IMR-90 (cell line): Measurements from ENCODE around the gene TENM4. TPM values are rescaled to one million over a fixed set of nuclear protein-coding genes. Genes with fewer than 3 reads are reported as not detected.

ENCODE experiments used
- ATAC-seq: fragments of 200-7000 bp; cut with Tn5 transposase; 2 replicates; pipeline ENCODE4 v1.9.1; 2020; ENCODE audit warnings: low read depth, mild to moderate bottlenecking, moderate library complexity
- BruUV-seq: library from RNA; stranded (reverse); fragments of 400-500 nt; replicated peaks from 2 replicates; lab custom pipeline; 2021; lab: Mats Ljungman, UMichigan
- CTCF ChIA-PET: fragments of 300-600 bp; formaldehyde crosslinking; extraction: SDS; loops from one replicate; lab custom pipeline; 2021; ENCODE audit warnings: antibody characterized with exemption; lab: Yijun Ruan, JAX
- POLR2A ChIA-PET: fragments of 300-600 bp; sonication (Branson Sonifier 250); formaldehyde crosslinking; loops from one replicate; lab custom pipeline; 2022; ENCODE audit warnings: antibody characterized with exemption; ENCODE audit not compliant: unreplicated experiment; lab: Charles Lee
- DNase-seq: peaks from one replicate; pipeline ENCODE4 v3.0.0; 2013
- H2AFZ ChIP-seq: replicated peaks from 2 replicates; pipeline ENCODE3; 2013; ENCODE audit warnings: low read length, mild to moderate bottlenecking; ENCODE audit not compliant: poor library complexity
- H2AK5ac ChIP-seq: 2 replicates; pipeline ENCODE4 v1.6.1; 2013; ENCODE audit warnings: low read depth, low read length, inconsistent platforms
- H2AK9ac ChIP-seq: replicated peaks from 2 replicates; pipeline ENCODE3; 2013; ENCODE audit warnings: mild to moderate bottlenecking, low read depth, low read length, moderate library complexity; ENCODE audit not compliant: poor library complexity
- H2BK120ac ChIP-seq: 2 replicates; pipeline ENCODE4 v1.6.1; 2013; ENCODE audit warnings: low read depth, low read length, inconsistent platforms
- H2BK15ac ChIP-seq: 3 replicates; pipeline ENCODE4 v1.6.1; 2013; ENCODE audit warnings: low read depth, low read length, inconsistent platforms
- H2BK20ac ChIP-seq: 2 replicates; pipeline ENCODE4 v1.6.1; 2013; ENCODE audit warnings: low read depth, mild to moderate bottlenecking, inconsistent platforms, low read length, moderate library complexity
- H2BK5ac ChIP-seq: 2 replicates; pipeline ENCODE4 v1.6.1; 2013; ENCODE audit warnings: mild to moderate bottlenecking, low read depth, low read length, inconsistent platforms; ENCODE audit not compliant: poor library complexity, severe bottlenecking
- H3K14ac ChIP-seq: replicated peaks from 2 replicates; pipeline ENCODE4 v1.6.1; 2013; ENCODE audit warnings: low read depth, low read length, inconsistent platforms
- H3K18ac ChIP-seq: 2 replicates; pipeline ENCODE4 v1.6.1; 2013; ENCODE audit warnings: low read depth, low read length, control low read depth
- H3K23ac ChIP-seq: 2 replicates; pipeline ENCODE4 v1.6.1; 2013; ENCODE audit warnings: low read depth, low read length, inconsistent platforms
- H3K27ac ChIP-seq: 2 replicates; pipeline ENCODE4 v1.5.1; 2013; ENCODE audit warnings: mild to moderate bottlenecking, control low read depth, low read length; ENCODE audit not compliant: insufficient read depth
- H3K27me3 ChIP-seq: 2 replicates; pipeline ENCODE4 v1.6.1; 2013; ENCODE audit warnings: low read length; ENCODE audit not compliant: control insufficient read depth, insufficient read depth
- H3K36me3 ChIP-seq: 2 replicates; pipeline ENCODE4 v1.6.1; 2013; ENCODE audit warnings: low read length, mixed read lengths; ENCODE audit not compliant: control insufficient read depth, insufficient read depth
- H3K4ac ChIP-seq: 2 replicates; pipeline ENCODE4 v1.6.1; 2013; ENCODE audit warnings: low read depth, low read length, inconsistent platforms
- H3K4me1 ChIP-seq: 2 replicates; pipeline ENCODE4 v1.6.1; 2013; ENCODE audit warnings: low read length, mixed read lengths; ENCODE audit not compliant: control insufficient read depth, insufficient read depth
- H3K4me2 ChIP-seq: 2 replicates; pipeline ENCODE4 v1.6.1; 2013; ENCODE audit warnings: low read depth, mild to moderate bottlenecking, control low read depth, low read length, moderate library complexity
- H3K4me3 ChIP-seq: 2 replicates; pipeline ENCODE4 v1.5.1; 2013; ENCODE audit warnings: low read depth, mild to moderate bottlenecking, control low read depth, low read length, moderate library complexity; ENCODE audit not compliant: insufficient read depth
- H3K56ac ChIP-seq: 2 replicates; pipeline ENCODE4 v1.6.1; 2013; ENCODE audit warnings: low read length, inconsistent platforms; ENCODE audit not compliant: insufficient read depth; ENCODE audit errors: extremely low read depth
- H3K79me1 ChIP-seq, 2 experiments: 2 replicates each; pipeline ENCODE4 v1.6.1; 2013; ENCODE audit warnings: low read length in 2 of 2, inconsistent platforms in 1 of 2, low read depth in 1 of 2
- H3K9ac ChIP-seq: 2 replicates; pipeline ENCODE4 v1.6.1; 2013; ENCODE audit warnings: low read depth, low read length, control low read depth
- H3K9me1 ChIP-seq: 2 replicates; pipeline ENCODE4 v1.6.1; 2013; ENCODE audit warnings: low read length, inconsistent platforms; ENCODE audit not compliant: insufficient read depth
- H3K9me3 ChIP-seq: 2 replicates; pipeline ENCODE4 v1.6.1; 2013; ENCODE audit warnings: low read length; ENCODE audit not compliant: control insufficient read depth, insufficient read depth
- H4K20me1 ChIP-seq: 2 replicates; pipeline ENCODE4 v1.6.1; 2013; ENCODE audit warnings: low read length, inconsistent platforms; ENCODE audit not compliant: insufficient read depth
- H4K5ac ChIP-seq: 2 replicates; pipeline ENCODE4 v1.6.1; 2013; ENCODE audit warnings: mild to moderate bottlenecking, low read depth, low read length, control low read depth
- H4K8ac ChIP-seq, 2 experiments: 2 replicates each; pipeline ENCODE4 v1.6.1; 2013; ENCODE audit warnings: low read depth in 2 of 2, low read length in 2 of 2, control low read depth in 1 of 2, inconsistent platforms in 1 of 2
- H4K91ac ChIP-seq: 2 replicates; pipeline ENCODE4 v1.6.1; 2013; ENCODE audit warnings: low read depth, low read length, inconsistent platforms; ENCODE audit not compliant: insufficient read depth
- BHLHE40 ChIP-seq: fragments of 150-350 bp; IDR thresholded peaks from 2 replicates; pipeline ENCODE4 v1.6.1; 2016; ENCODE audit warnings: mild to moderate bottlenecking, low read depth, low read length
- CEBPB ChIP-seq: IDR thresholded peaks from 2 replicates; pipeline ENCODE4 v1.6.1; 2012; ENCODE audit warnings: low read depth, low read length, improper control_type of control experiment
- CHD1 ChIP-seq: IDR thresholded peaks from 2 replicates; pipeline ENCODE4 v1.6.1; 2012; ENCODE audit warnings: low read depth, low read length, improper control_type of control experiment
- FOS ChIP-seq: fragments of 150-350 bp; IDR thresholded peaks from 2 replicates; pipeline ENCODE4 v1.6.1; 2016; ENCODE audit warnings: low read depth, low read length
- MAFK ChIP-seq: IDR thresholded peaks from 2 replicates; pipeline ENCODE4 v1.6.1; 2012; ENCODE audit warnings: low read depth, low read length, improper control_type of control experiment
- MAZ ChIP-seq: IDR thresholded peaks from 2 replicates; pipeline ENCODE4 v1.6.1; 2012; ENCODE audit warnings: low read depth, mild to moderate bottlenecking, low read length, improper control_type of control experiment, moderate library complexity, borderline replicate concordance
- MXI1 ChIP-seq: IDR thresholded peaks from 2 replicates; pipeline ENCODE4 v1.6.1; 2012; ENCODE audit warnings: low read depth, mild to moderate bottlenecking, low read length, moderate library complexity, borderline replicate concordance
- NFE2L2 ChIP-seq: fragments of 150-350 bp; IDR thresholded peaks from 2 replicates; pipeline ENCODE4 v1.6.1; 2016; ENCODE audit warnings: low read depth, mild to moderate bottlenecking, low read length
- POLR2A ChIP-seq: IDR thresholded peaks from 2 replicates; pipeline ENCODE4 v1.6.1; 2012; ENCODE audit warnings: mild to moderate bottlenecking, low read depth, low read length
- RAD21 ChIP-seq: IDR thresholded peaks from 2 replicates; pipeline ENCODE4 v1.6.1; 2012; ENCODE audit warnings: low read length, improper control_type of control experiment
- RCOR1 ChIP-seq: IDR thresholded peaks from 2 replicates; pipeline ENCODE4 v1.6.1; 2012; ENCODE audit warnings: mild to moderate bottlenecking, low read length, improper control_type of control experiment; ENCODE audit not compliant: insufficient replicate concordance
- RFX5 ChIP-seq: IDR thresholded peaks from 2 replicates; pipeline ENCODE4 v1.8.0; 2012; ENCODE audit warnings: low read depth, mild to moderate bottlenecking, low read length, moderate library complexity
- WGBS, 2 experiments: methylation state at CpG; one replicate each; pipeline versions ENCODE4 v1.1.5 to v1.1.7; 2013; ENCODE audit warnings: missing lambda C conversion rate in 2 of 2; ENCODE audit not compliant: insufficient read length in 1 of 2; ENCODE audit errors: extremely low coverage in 2 of 2; 5-methylcytosine and 5-hydroxymethylcytosine counted together
- dilution Hi-C: fragments of 300-500 bp; cut with HindIII; formaldehyde crosslinking; loops from one replicate; pipeline ENCODE4 v1.14.3; 2018; ENCODE audit warnings: low sequenced_read_pairs; ENCODE audit not compliant: unreplicated experiment
- in situ Hi-C: fragments of 300-500 bp; cut with MboI; formaldehyde crosslinking; loops from 3 replicates; pipeline ENCODE4 v1.14.3; 2019; ENCODE audit warnings: low sequenced_read_pairs, inconsistent platforms, mixed read lengths
- intact Hi-C: fragments of 100-400 bp; cut with micrococcal nuclease; formaldehyde crosslinking; loops from 2 replicates; pipeline ENCODE4 v1.10.0; 2022
- polyA plus RNA-seq, 3 experiments: library from polyadenylated mRNA; depleted of rRNA; stranded (reverse); fragments of >200 nt; gene quantifications; 2 replicates each; pipeline ENCODE4 v1.2.3, GENCODE V29; 2012; ENCODE audit warnings: low replicate concordance in 1 of 3
- total RNA-seq: library from RNA; depleted of rRNA; stranded (reverse); fragments of >200 nt; gene quantifications from 2 replicates; pipeline ENCODE4 v1.2.3, GENCODE V29; 2012
- TF ChIP-seq, protein P1 (sequence below): fragments of 150-350 bp; IDR thresholded peaks from 2 replicates; pipeline ENCODE4 v1.6.1; 2016; ENCODE audit warnings: low read depth, mild to moderate bottlenecking, low read length, moderate library complexity, borderline replicate concordance
- TF ChIP-seq, protein P2 (sequence below): conservative IDR thresholded peaks from 2 replicates; pipeline ENCODE4 v1.5.1; 2012; ENCODE audit warnings: mild to moderate bottlenecking, low read depth, low read length, improper control_type of control experiment

TENM4 gene
- total and polyA plus RNA-seq, 2 of the 4 experiments (the other 2 are of a cell fraction): 7.4 to 9.0 TPM

DNA sequence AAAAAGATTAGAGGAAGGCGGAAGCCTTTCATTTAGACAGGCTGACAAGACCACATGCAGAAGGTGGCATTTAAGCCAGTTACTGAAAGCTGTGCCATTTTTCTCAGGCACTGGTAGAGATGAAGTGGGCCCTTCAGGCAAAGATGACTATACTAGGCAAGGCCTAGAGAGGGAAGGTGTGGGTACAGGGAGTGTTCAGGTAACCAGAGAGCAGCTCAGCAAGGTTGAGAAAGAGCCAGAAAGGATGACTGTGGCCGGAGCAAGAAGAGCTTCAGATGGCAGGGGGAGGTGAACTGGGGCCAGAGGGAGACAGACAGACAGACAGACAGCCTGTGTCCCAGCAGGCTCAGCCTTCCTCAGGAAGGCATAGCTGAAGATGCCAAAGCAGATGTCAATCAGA lies 778.0 kb downstream of the TENM4 start:
- Histone ChIP-seq H3K27ac (no peak overlapping the region), H3K4me2 (no peak overlapping the region), H3K9me3 (no peaks in the 10 kb centered on the region), H3K79me1 (no peaks in the 10 kb centered on the region), H2BK15ac (no peak overlapping the region), H3K56ac (no peak overlapping the region), H2BK5ac (no peak overlapping the region), H4K8ac (no peak overlapping the region), H3K18ac (no peak overlapping the region), H3K23ac (no peak overlapping the region), H3K14ac (no peak overlapping the region), H3K4ac (no peak overlapping the region), H4K20me1 (no peaks in the 10 kb centered on the region), H3K9ac (no peak overlapping the region), H2BK120ac (no peak overlapping the region), H3K4me1 (peaks cover 10% of the 10 kb centered on the region), H2AK9ac (no peak overlapping the region), H3K9me1 (0 out of 2 replicates have a peak, but pooled peaks cover 3% of the 10 kb centered on the region), H4K5ac (no peak overlapping the region), H2AFZ (no peak overlapping the region), H2BK20ac (no peak overlapping the region), H2AK5ac (no peak overlapping the region), H3K4me3 (no peak overlapping the region), H4K91ac (no peak overlapping the region), H3K27me3 (no peaks in the 10 kb centered on the region), H3K36me3 (peaks cover 7% of the 10 kb centered on the region; the same call in 1 of the 2 replicates)
- CTCF ChIA-PET: interaction anchor here (0.6 to 0.9 kb wide), 2 partner anchors 13 to 536 kb away, joined by 3 to 4 read pairs; no protein-coding TSS in a partner anchor
- no TSS peak for BruUV-seq
- DNase-seq (no peak), ATAC-seq (no peak)
- POLR2A ChIA-PET: no interaction called here
- in situ Hi-C loops: no loop called here
- intact Hi-C loops: no loop called here
- dilution Hi-C loops: no loop called here
- TF ChIP-seq MAZ (no peak), POLR2A (no peak), MXI1 (no peak), CHD1 (no peak), CEBPB (no peak), NFE2L2 (no peak), FOS (no peak), RAD21 (no peak), RFX5 (no peak), MAFK (no peak), RCOR1 (no peak), BHLHE40 (no peak)
- TF ChIP-seq, protein P1, sequence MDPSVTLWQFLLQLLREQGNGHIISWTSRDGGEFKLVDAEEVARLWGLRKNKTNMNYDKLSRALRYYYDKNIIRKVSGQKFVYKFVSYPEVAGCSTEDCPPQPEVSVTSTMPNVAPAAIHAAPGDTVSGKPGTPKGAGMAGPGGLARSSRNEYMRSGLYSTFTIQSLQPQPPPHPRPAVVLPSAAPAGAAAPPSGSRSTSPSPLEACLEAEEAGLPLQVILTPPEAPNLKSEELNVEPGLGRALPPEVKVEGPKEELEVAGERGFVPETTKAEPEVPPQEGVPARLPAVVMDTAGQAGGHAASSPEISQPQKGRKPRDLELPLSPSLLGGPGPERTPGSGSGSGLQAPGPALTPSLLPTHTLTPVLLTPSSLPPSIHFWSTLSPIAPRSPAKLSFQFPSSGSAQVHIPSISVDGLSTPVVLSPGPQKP: no peak
- TF ChIP-seq, protein P2, sequence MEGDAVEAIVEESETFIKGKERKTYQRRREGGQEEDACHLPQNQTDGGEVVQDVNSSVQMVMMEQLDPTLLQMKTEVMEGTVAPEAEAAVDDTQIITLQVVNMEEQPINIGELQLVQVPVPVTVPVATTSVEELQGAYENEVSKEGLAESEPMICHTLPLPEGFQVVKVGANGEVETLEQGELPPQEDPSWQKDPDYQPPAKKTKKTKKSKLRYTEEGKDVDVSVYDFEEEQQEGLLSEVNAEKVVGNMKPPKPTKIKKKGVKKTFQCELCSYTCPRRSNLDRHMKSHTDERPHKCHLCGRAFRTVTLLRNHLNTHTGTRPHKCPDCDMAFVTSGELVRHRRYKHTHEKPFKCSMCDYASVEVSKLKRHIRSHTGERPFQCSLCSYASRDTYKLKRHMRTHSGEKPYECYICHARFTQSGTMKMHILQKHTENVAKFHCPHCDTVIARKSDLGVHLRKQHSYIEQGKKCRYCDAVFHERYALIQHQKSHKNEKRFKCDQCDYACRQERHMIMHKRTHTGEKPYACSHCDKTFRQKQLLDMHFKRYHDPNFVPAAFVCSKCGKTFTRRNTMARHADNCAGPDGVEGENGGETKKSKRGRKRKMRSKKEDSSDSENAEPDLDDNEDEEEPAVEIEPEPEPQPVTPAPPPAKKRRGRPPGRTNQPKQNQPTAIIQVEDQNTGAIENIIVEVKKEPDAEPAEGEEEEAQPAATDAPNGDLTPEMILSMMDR: no peak
- 92% methylated on average over 2 of the region's 2 CpGs; no CpG with 5 or more reads in 1 of the 2 experiments for WGBS, 2 experiments
